GM18520 (cell line): Measurements from ENCODE around the gene NUTM2G.
"Not testable (repeated sequence)": the region's sequence is repeated elsewhere in the genome, so short reads cannot be mapped to it uniquely, and the experiment has no call there.

Experiments
- ATAC-seq: cut with Tn5 transposase; IDR thresholded peaks from one replicate; pipeline ENCODE4 v1.9.1; 2021; ENCODE audit not compliant: unreplicated experiment

Gene NUTM2G

GRCh38 chr9:96928543-96928942, at the start of gene NUTM2G:
TSS of gene NUTM2G (plus strand) at chr9:96928843. CDS start at chr9:96929025, 182 bp downstream.
- ATAC-seq = not testable (repeated sequence)

- no peak for ATAC-seq
These were observed 44.7 kb upstream of the NUTM2G start for GRCh38 chr9:96883922-96884321.

GRCh38 chr9:96884443-96884842, 44.2 kb upstream of the NUTM2G start:
- ATAC-seq = no peak

GRCh38 chr9:96885424-96885823, 43.2 kb upstream of the NUTM2G start:
- ATAC-seq = no peak

GRCh38 chr9:96888591-96888990, 40.1 kb upstream of the NUTM2G start:
- ATAC-seq = no peak

- ATAC-seq = no peak
These were observed 36.5 kb upstream of the NUTM2G start for GRCh38 chr9:96892131-96892530.

- ATAC-seq = not testable (repeated sequence)
These were observed 28.6 kb upstream of the NUTM2G start for GRCh38 chr9:96900010-96900409.

GRCh38 chr9:96904947-96905722, 23.5 kb upstream of the NUTM2G start:
- not testable (repeated sequence) for ATAC-seq

GRCh38 chr9:96908479-96908878, 20.2 kb upstream of the NUTM2G start:
- ATAC-seq = not testable (repeated sequence)

- ATAC-seq = not testable (repeated sequence)
These were observed 13.1 kb upstream of the NUTM2G start for GRCh38 chr9:96915539-96915938.

GRCh38 chr9:96916531-96916930, 12.1 kb upstream of the NUTM2G start:
- not testable (repeated sequence) for ATAC-seq

- ATAC-seq = not testable (repeated sequence)
These were observed 10.1 kb upstream of the NUTM2G start for GRCh38 chr9:96918550-96918949.

- not testable (repeated sequence) for ATAC-seq
These were observed 7.8 kb upstream of the NUTM2G start for GRCh38 chr9:96920803-96921202.

GRCh38 chr9:96925587-96925986, 3.1 kb upstream of the NUTM2G start:
- not testable (repeated sequence) for ATAC-seq

GRCh38 chr9:96931665-96932064, 3.0 kb downstream of the NUTM2G start:
- ATAC-seq = not testable (repeated sequence)

- not testable (repeated sequence) for ATAC-seq
These were observed 5.5 kb downstream of the NUTM2G start for GRCh38 chr9:96934097-96934496.

- not testable (repeated sequence) for ATAC-seq
These were observed 6.1 kb downstream of the NUTM2G start for GRCh38 chr9:96934706-96935105.

- not testable (repeated sequence) for ATAC-seq
These were observed 6.8 kb downstream of the NUTM2G start for GRCh38 chr9:96935401-96935800.

GRCh38 chr9:96937442-96937841, 8.8 kb downstream of the NUTM2G start:
- not testable (repeated sequence) for ATAC-seq

GRCh38 chr9:96938957-96939665, 10.5 kb downstream of the NUTM2G start:
- not testable (repeated sequence) for ATAC-seq

GRCh38 chr9:96940982-96941381, 12.3 kb downstream of the NUTM2G start:
- ATAC-seq = peak; percentile 79

- ATAC-seq = not testable (repeated sequence)
These were observed 13.0 kb downstream of the NUTM2G start for GRCh38 chr9:96941628-96942027.
